Caco-2 (cell line): Measurements from ENCODE around the gene DDX24. TPM values are rescaled to one million over a fixed set of nuclear protein-coding genes. Genes with fewer than 3 reads are reported as not detected.

ENCODE experiments used
- BruUV-seq: library from RNA; stranded (reverse); fragments of 400-500 nt; replicated peaks from 2 replicates; lab custom pipeline; 2021; lab: Mats Ljungman, UMichigan
- CTCF ChIA-PET: fragments of 300-600 bp; sonication (Branson Sonifier 250); formaldehyde crosslinking; loops from one replicate; lab custom pipeline; 2022; ENCODE audit warnings: antibody characterized with exemption; lab: Charles Lee
- POLR2A ChIA-PET: fragments of 300-600 bp; sonication (Branson Sonifier 250); formaldehyde crosslinking; loops from one replicate; lab custom pipeline; 2022; ENCODE audit warnings: antibody characterized with exemption; lab: Charles Lee
- DNase-seq, 2 experiments: peaks; one replicate each; pipeline versions ENCODE4 v3.0.0 to v3.0.0-alpha.2; 2020 to 2022
- H3K27me3 ChIP-seq: replicated peaks from 2 replicates; pipeline ENCODE4 v1.6.0; 2011; ENCODE audit warnings: low read length; ENCODE audit not compliant: control insufficient read depth, insufficient read depth
- H3K36me3 ChIP-seq: 2 replicates; pipeline ENCODE4 v1.5.1; 2011; ENCODE audit warnings: low read length; ENCODE audit not compliant: control insufficient read depth, insufficient read depth
- H3K4me1 ChIP-seq: fragments of 250-450 bp; sonication (Bioruptor Pico); 2 replicates; pipeline ENCODE4 v1.5.1; 2020; ENCODE audit warnings: mild to moderate bottlenecking
- H3K4me3 ChIP-seq: 2 replicates; pipeline ENCODE4 v1.5.1; 2011; ENCODE audit warnings: low read depth, mild to moderate bottlenecking, control low read depth, low read length
- H3K9me3 ChIP-seq: fragments of 250-450 bp; sonication (Bioruptor Pico); 2 replicates; pipeline ENCODE4 v1.5.1; 2020; ENCODE audit warnings: mild to moderate bottlenecking, moderate library complexity
- H3K27ac Mint-ChIP-seq: one replicate; pipeline ENCODE4 v1.8.0; 2022; ENCODE audit warnings: mixed read lengths; ENCODE audit not compliant: unreplicated experiment
- H3K27me3 Mint-ChIP-seq: one replicate; pipeline ENCODE4 v1.8.0; 2022; ENCODE audit warnings: mixed read lengths; ENCODE audit not compliant: insufficient read depth, unreplicated experiment
- H3K36me3 Mint-ChIP-seq: one replicate; pipeline ENCODE4 v1.8.0; 2022; ENCODE audit warnings: mild to moderate bottlenecking, mixed read lengths; ENCODE audit not compliant: insufficient read depth, unreplicated experiment
- H3K4me1 Mint-ChIP-seq: one replicate; pipeline ENCODE4 v1.8.0; 2022; ENCODE audit warnings: low read depth, mixed read lengths; ENCODE audit not compliant: unreplicated experiment
- H3K4me3 Mint-ChIP-seq: one replicate; pipeline ENCODE4 v1.8.0; 2022; ENCODE audit warnings: mild to moderate bottlenecking, moderate library complexity, mixed read lengths; ENCODE audit not compliant: unreplicated experiment
- H3K9me3 Mint-ChIP-seq: one replicate; pipeline ENCODE4 v1.8.0; 2022; ENCODE audit warnings: mixed read lengths; ENCODE audit not compliant: unreplicated experiment
- intact Hi-C: fragments of 100-400 bp; cut with micrococcal nuclease; formaldehyde crosslinking; loops from one replicate; pipeline ENCODE4 v1.10.0; 2022; ENCODE audit not compliant: unreplicated experiment
- total RNA-seq: library from RNA; stranded (reverse); gene quantifications from 2 replicates; pipeline ENCODE4 v1.2.3, GENCODE V29; 2022
- TF ChIP-seq, protein P1 (sequence below), 2 experiments: fragments of 200-600 bp in 1 of 2; IDR thresholded peaks; 1 replicate in 1 of 2; 2 replicates in 1 of 2; pipeline versions ENCODE4 v1.5.1 to v1.8.0; 2011 to 2022; ENCODE audit warnings: antibody characterized with exemption in 1 of 2, control low read depth in 1 of 2, inconsistent platforms in 1 of 2, low read depth in 1 of 2, low read length in 1 of 2, mild to moderate bottlenecking in 1 of 2, moderate library complexity in 1 of 2; ENCODE audit not compliant: insufficient read depth in 1 of 2, severe bottlenecking in 1 of 2, unreplicated experiment in 1 of 2

DDX24 gene
- total RNA-seq, 1 experiment from 2014 or later, result 131 TPM

DNA sequence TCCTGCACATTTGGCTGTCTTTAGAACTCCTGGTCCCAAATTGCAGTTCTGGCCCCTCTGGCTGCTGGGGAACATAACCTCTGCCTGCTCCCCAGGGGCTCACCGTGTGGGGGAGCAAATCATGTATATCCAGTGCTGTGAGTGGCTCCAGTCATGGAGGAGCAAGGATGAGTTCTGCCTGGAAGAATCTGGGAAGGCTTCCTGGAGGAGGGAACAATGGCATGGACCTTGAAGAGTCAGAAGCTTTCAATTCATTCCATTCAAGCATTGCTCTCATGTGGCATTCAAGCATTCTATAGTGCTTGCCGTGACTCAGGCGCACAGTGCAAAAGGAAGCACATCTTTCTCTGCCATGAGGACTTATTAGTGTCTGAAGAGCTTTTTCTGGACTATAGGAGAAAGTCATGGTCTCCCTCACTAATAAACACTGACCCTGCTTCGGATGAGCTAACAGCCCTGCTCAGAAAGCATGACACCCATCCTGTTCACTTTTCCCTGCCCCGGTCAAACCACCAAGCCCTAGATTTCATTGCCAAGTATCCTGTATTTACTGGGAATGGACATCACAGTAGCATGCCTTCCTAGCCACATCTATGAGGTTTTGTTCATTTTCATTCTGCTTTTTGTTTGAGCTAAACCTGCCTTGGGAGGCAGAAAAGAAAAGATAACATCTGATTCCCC is 33.0 kb upstream of the DDX24 start:
- no peak overlapping the region for H3K4me3 ChIP-seq
- no peaks in the 10 kb centered on the region for H3K9me3 Mint-ChIP-seq
- no peaks in the 10 kb centered on the region for H3K36me3 ChIP-seq
- no peak overlapping the region for H3K4me3 Mint-ChIP-seq
- H3K27me3 Mint-ChIP-seq, result peaks cover 4% of the 10 kb centered on the region
- POLR2A ChIA-PET, result no interaction called here
- no peaks in the 10 kb centered on the region for H3K4me1 Mint-ChIP-seq
- no peaks in the 10 kb centered on the region for H3K4me1 ChIP-seq
- intact Hi-C loops, result no loop called here
- CTCF ChIA-PET, result no interaction called here
- H3K27me3 ChIP-seq, result no peaks in the 10 kb centered on the region
- TF ChIP-seq, protein P1, sequence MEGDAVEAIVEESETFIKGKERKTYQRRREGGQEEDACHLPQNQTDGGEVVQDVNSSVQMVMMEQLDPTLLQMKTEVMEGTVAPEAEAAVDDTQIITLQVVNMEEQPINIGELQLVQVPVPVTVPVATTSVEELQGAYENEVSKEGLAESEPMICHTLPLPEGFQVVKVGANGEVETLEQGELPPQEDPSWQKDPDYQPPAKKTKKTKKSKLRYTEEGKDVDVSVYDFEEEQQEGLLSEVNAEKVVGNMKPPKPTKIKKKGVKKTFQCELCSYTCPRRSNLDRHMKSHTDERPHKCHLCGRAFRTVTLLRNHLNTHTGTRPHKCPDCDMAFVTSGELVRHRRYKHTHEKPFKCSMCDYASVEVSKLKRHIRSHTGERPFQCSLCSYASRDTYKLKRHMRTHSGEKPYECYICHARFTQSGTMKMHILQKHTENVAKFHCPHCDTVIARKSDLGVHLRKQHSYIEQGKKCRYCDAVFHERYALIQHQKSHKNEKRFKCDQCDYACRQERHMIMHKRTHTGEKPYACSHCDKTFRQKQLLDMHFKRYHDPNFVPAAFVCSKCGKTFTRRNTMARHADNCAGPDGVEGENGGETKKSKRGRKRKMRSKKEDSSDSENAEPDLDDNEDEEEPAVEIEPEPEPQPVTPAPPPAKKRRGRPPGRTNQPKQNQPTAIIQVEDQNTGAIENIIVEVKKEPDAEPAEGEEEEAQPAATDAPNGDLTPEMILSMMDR (IDR thresholded peaks at IDR 0.05; ENCODE audit: insufficient read depth in 1 of 2, low read depth in 1 of 2, low read length in 1 of 2, severe bottlenecking in 1 of 2, unreplicated experiment in 1 of 2), result no peak
- no peak for DNase-seq
- BruUV-seq, result no TSS peak
- H3K9me3 ChIP-seq, result no peaks in the 10 kb centered on the region
- H3K36me3 Mint-ChIP-seq, result no peaks in the 10 kb centered on the region
- no peak overlapping the region for H3K27ac Mint-ChIP-seq

DNA sequence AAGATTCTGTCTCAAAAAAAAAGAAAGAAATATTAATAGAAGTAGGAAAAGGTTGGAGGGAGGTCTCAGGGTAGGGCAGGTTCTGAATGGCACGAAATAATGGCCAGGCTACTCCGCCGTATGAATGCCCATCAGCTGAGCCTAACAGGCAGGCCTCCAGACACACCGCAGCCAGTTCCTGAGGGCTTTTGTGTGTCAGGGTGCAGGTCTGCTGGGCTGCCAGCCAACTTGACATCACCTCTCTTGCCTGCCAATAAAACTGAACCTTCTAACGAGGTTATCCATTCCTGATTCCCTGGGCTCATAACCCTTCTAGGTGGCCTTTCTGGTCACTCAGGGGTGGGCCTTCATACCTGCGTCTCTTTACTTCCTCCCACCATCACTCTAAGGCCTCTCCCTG is 32.5 kb upstream of the DDX24 start:
- ChIA-PET CTCF (no interaction called here), POLR2A (no interaction called here)
- no peaks in the 10 kb centered on the region for H3K4me1 ChIP-seq
- no peak for DNase-seq
- H3K4me1 Mint-ChIP-seq, result no peaks in the 10 kb centered on the region
- H3K27me3 Mint-ChIP-seq, result peaks cover 4% of the 10 kb centered on the region
- H3K4me3 Mint-ChIP-seq, result no peak overlapping the region
- no peaks in the 10 kb centered on the region for H3K27me3 ChIP-seq
- intact Hi-C loops, result no loop called here
- no TSS peak for BruUV-seq
- H3K9me3 ChIP-seq, result no peaks in the 10 kb centered on the region
- H3K36me3 ChIP-seq, result no peaks in the 10 kb centered on the region
- no peaks in the 10 kb centered on the region for H3K9me3 Mint-ChIP-seq
- no peak overlapping the region for H3K27ac Mint-ChIP-seq
- TF ChIP-seq, protein P1 (IDR thresholded peaks at IDR 0.05; ENCODE audit: insufficient read depth in 1 of 2, low read depth in 1 of 2, low read length in 1 of 2, severe bottlenecking in 1 of 2, unreplicated experiment in 1 of 2), result no peak
- no peaks in the 10 kb centered on the region for H3K36me3 Mint-ChIP-seq
- no peak overlapping the region for H3K4me3 ChIP-seq

DNA sequence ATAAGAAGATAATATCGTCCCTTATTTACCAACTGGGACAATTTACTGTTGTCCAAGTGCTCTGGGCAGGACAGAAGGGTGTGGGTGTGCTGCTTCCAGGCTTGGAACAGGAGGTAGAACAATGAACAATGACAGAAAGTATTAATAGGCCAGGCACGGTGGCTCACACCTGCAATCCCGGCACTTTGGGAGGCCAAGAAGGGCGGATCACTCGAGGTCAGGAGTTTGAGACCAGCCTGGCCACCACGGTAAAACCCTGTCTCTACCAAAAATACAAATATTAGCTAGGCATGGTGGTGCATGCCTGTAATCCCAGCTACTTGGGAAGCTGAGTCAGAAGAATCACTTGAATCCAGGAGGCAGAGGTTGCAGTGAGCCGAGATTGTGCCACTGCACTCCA is 32.1 kb upstream of the DDX24 start:
- ChIA-PET CTCF (no interaction called here), POLR2A (no interaction called here)
- Histone ChIP-seq H3K4me1 (no peaks in the 10 kb centered on the region), H3K4me3 (no peak overlapping the region), H3K9me3 (no peaks in the 10 kb centered on the region), H3K27me3 (no peaks in the 10 kb centered on the region), H3K36me3 (no peaks in the 10 kb centered on the region)
- Mint-ChIP-seq H3K4me3 (no peak overlapping the region), H3K9me3 (no peaks in the 10 kb centered on the region), H3K27ac (no peak overlapping the region), H3K36me3 (no peaks in the 10 kb centered on the region), H3K27me3 (peaks cover 4% of the 10 kb centered on the region), H3K4me1 (no peaks in the 10 kb centered on the region)
- TF ChIP-seq, protein P1 (IDR thresholded peaks at IDR 0.05; ENCODE audit: insufficient read depth in 1 of 2, low read depth in 1 of 2, low read length in 1 of 2, severe bottlenecking in 1 of 2, unreplicated experiment in 1 of 2), result no peak
- no TSS peak for BruUV-seq
- intact Hi-C loops, result no loop called here
- DNase-seq, result no peak
